Measurements from ENCODE around the gene GPR135. TPM values are rescaled to one million over a fixed set of nuclear protein-coding genes. Genes with fewer than 3 reads are reported as not detected.

The GPR135 gene
- total RNA-seq, 1 donor from 2014 or later: 6.4 TPM

DNA sequence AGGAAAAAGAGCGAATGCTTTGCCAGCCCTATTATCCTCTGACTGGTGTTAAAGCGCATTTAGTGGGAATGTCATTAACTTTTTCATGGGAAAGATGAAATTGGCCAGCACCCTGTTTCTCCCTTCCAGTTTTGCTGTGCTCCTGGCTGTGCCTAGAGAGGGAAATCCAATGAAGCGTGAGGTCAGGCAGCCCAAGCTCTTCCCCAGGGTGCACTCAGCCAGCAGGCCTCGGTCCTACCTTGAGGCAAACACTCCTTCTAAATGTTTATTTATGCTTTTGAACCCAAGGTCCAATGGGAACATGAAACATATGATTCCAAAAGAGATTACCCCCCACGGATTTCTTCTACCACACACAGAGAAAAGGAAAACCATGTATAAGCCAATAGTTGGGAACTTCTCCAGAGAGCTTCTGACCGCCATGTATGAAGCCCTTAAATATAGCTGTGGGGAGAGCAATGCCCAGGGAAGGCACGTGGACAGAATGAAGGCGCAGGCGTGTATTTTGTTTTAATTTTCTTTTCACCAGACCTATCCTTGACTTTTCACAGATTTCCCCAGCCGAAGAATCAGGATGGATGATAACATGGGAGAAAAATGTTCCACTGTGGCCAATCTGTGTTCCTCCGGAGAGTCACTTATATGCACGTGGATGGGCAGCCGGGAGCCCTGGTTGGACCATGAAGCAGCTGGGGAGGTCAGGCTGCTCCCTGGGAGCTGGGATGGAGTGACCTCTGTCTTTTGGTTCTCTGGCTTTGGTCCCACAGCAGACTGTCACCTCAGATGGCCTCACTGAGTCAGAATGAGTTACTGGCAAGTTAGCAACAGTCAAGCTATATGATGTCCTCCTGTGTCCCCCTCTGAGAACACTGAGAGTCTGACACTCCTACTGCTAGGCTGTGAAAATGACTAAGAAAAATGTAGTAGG, 37.3 kb downstream of the GPR135 start:
- Histone ChIP-seq H3K36me3 (no peaks in the 10 kb centered on the region), H3K9me3 (no peaks in the 10 kb centered on the region), H3K27ac (peak overlapping the region; percentile 69), H3K4me1 (peaks cover 29% of the 10 kb centered on the region), H3K27me3 (no peaks in the 10 kb centered on the region), H3K4me3 (no peak overlapping the region)
- intact Hi-C loops (cut with DNase I): loop anchor here (10.0 kb wide), 2 partner anchors 63 to 243 kb away; partner anchors contain the start of gene DAAM1
- TF ChIP-seq POLR2A (IDR thresholded peaks at IDR 0.05) (no peak), POLR2AphosphoS5 (IDR thresholded peaks at IDR 0.05; ENCODE audit: insufficient read depth in 1 of 2, low read depth in 1 of 2) (peak in 1 of 2 donors; percentile 22)
- DNase-seq (ENCODE audit: extremely low spot score in 2 of 2): no peak

DNA sequence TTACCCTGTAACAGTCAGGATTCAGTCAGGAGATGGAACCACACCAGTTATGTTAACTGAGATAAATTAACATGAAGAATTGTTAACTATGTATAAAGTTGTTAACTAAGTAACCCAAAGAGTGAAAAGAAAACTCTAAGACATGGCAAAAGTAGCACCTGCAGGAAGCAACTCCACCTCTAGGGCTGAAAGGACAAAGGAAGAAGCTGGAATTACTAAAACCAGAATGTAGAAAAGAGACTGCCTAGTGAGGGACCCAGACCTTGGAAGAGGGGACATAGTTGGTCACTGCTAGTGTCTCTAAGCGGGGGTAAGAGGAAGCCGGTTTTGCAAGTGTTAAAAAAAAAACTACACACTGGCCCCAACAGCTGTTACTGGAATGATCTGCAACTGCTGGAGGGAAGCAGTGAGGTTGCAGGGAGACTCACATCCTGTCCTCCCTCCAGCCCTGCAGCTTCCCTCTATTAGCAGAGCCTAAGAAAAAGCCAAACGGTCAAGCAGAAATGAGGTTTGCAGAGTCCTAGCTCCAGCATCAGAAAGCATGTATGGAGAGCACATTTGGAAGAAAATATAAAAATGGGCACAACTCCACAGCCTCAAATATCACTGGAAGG, 39.8 kb downstream of the GPR135 start:
- peaks cover 34% of the 10 kb centered on the region for H3K4me1 ChIP-seq
- intact Hi-C loops (cut with DNase I): loop anchor here (10.0 kb wide), 2 partner anchors 61 to 241 kb away; partner anchors contain the start of gene DAAM1
- TF ChIP-seq POLR2AphosphoS5 (IDR thresholded peaks at IDR 0.05; ENCODE audit: insufficient read depth in 1 of 2, low read depth in 1 of 2): no peak
- TF ChIP-seq, protein P1, sequence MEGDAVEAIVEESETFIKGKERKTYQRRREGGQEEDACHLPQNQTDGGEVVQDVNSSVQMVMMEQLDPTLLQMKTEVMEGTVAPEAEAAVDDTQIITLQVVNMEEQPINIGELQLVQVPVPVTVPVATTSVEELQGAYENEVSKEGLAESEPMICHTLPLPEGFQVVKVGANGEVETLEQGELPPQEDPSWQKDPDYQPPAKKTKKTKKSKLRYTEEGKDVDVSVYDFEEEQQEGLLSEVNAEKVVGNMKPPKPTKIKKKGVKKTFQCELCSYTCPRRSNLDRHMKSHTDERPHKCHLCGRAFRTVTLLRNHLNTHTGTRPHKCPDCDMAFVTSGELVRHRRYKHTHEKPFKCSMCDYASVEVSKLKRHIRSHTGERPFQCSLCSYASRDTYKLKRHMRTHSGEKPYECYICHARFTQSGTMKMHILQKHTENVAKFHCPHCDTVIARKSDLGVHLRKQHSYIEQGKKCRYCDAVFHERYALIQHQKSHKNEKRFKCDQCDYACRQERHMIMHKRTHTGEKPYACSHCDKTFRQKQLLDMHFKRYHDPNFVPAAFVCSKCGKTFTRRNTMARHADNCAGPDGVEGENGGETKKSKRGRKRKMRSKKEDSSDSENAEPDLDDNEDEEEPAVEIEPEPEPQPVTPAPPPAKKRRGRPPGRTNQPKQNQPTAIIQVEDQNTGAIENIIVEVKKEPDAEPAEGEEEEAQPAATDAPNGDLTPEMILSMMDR (IDR thresholded peaks at IDR 0.05): peak in 1 of 3 experiments; percentile 9
- no peak for TF ChIP-seq POLR2A (IDR thresholded peaks at IDR 0.05)
- peak overlapping the region; percentile 42 for H3K27ac ChIP-seq
- H3K4me3 ChIP-seq: no peak overlapping the region
- DNase-seq (ENCODE audit: extremely low spot score in 2 of 2): no peak
- no peaks in the 10 kb centered on the region for H3K9me3 ChIP-seq
- H3K27me3 ChIP-seq: no peaks in the 10 kb centered on the region
- H3K36me3 ChIP-seq: no peaks in the 10 kb centered on the region

DNA sequence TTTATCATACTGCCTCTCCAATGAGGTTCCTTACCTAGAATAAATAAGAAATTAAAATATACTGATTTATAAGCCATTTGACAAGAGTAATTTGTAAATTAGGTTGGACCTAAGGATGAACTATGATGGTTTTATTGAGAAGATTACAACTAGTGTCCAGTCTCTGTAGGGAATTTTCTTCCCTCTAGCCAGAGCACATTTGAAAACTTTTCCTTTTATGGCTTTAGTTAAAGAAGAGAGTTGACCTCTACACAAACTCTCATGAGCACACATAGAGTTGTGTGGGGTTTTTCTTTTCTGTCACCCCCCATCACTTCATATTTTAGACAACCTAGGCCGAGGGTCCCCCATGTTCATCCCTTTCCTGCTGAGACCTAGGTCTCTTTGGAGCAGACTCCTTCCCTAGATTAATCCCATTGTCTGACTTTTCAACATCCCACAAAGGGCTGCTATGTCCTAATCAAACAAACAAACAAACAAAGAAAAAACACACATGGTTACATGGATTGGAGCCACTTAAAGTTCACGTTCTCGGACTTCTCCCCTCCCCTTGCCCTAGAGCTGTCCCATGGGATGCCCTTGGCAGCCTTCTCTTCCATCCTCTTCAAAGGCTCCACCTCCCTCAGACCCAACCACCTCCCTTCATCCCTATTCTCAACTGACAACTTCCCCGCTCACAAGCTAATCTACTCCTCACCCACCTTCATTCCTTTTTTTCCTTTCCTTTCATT, 40.7 kb downstream of the GPR135 start:
- H3K27me3 ChIP-seq: no peaks in the 10 kb centered on the region
- H3K36me3 ChIP-seq: no peaks in the 10 kb centered on the region
- intact Hi-C loops (cut with DNase I): loop anchor here (10.0 kb wide), 2 partner anchors 60 to 240 kb away; partner anchors contain the start of gene DAAM1
- no peak overlapping the region for H3K4me3 ChIP-seq
- TF ChIP-seq POLR2A (IDR thresholded peaks at IDR 0.05) (no peak), POLR2AphosphoS5 (IDR thresholded peaks at IDR 0.05; ENCODE audit: insufficient read depth in 1 of 2, low read depth in 1 of 2) (no peak)
- TF ChIP-seq, protein P1 (IDR thresholded peaks at IDR 0.05): no peak
- peak overlapping the region; percentile 42 for H3K27ac ChIP-seq
- no peaks in the 10 kb centered on the region for H3K9me3 ChIP-seq
- DNase-seq (ENCODE audit: extremely low spot score in 2 of 2): no peak
- peaks cover 34% of the 10 kb centered on the region for H3K4me1 ChIP-seq

DNA sequence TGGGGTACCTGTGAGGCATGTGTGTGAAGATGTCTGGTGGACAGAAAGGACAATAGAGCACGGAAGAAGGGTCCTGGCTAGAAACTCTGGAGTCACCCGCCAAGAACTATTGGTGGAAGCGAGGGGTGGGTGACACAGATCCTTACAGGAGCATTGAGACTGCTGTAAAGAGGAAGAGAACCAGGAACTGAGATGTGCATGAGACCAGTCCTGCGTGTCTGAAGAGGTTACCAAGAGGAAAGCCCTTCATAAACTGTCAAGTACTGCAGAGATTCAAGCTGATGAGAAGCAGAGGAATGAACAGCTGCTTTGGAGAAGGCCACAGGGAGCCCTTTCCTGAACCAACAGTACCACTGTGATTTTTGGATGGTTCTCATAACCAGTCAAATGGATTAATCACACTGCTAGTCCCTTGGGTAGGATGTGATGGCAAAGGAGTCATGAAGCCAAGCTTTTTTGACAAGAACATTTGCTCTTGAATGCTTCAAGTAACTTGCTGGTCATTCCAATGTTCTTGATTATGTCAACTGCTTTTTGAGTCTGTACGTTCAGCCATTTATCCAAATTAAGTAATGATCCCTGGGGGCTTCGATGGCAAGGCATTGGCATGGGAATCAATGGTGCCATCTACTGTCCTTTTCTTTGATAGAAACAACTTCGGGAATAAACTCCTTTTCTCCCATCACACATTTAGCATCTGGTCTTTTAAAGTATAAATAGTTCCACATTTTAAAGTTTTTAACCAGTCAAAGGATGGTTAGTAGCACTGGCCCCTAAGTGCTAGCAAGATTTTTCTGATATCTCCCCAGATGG, 42.9 kb downstream of the GPR135 start:
- Histone ChIP-seq H3K4me3 (no peak overlapping the region), H3K4me1 (peaks cover 20% of the 10 kb centered on the region), H3K27me3 (no peaks in the 10 kb centered on the region), H3K9me3 (no peaks in the 10 kb centered on the region), H3K27ac (no peak overlapping the region), H3K36me3 (no peaks in the 10 kb centered on the region)
- no peak for DNase-seq (ENCODE audit: extremely low spot score in 2 of 2)
- intact Hi-C loops (cut with DNase I): loop anchor here (10.0 kb wide), 2 partner anchors 57 to 237 kb away; partner anchors contain the start of gene DAAM1
- TF ChIP-seq, protein P1 (IDR thresholded peaks at IDR 0.05): no peak
- no peak for TF ChIP-seq POLR2A (IDR thresholded peaks at IDR 0.05)
- no peak for TF ChIP-seq POLR2AphosphoS5 (IDR thresholded peaks at IDR 0.05; ENCODE audit: insufficient read depth in 1 of 2, low read depth in 1 of 2)
